HL-60 (cell line): Measurements from ENCODE around the gene TECRL.

Source experiments
- POLR2AphosphoS5 ChIP-seq: IDR thresholded peaks from 2 replicates; pipeline ENCODE4 v1.6.1; 2012; ENCODE audit warnings: low read depth
- TF ChIP-seq, protein P1 (sequence below): IDR thresholded peaks from one replicate; pipeline ENCODE4 v1.5.1; 2011; ENCODE audit warnings: low read length, control low read depth, inconsistent platforms; ENCODE audit not compliant: insufficient read depth

DNA sequence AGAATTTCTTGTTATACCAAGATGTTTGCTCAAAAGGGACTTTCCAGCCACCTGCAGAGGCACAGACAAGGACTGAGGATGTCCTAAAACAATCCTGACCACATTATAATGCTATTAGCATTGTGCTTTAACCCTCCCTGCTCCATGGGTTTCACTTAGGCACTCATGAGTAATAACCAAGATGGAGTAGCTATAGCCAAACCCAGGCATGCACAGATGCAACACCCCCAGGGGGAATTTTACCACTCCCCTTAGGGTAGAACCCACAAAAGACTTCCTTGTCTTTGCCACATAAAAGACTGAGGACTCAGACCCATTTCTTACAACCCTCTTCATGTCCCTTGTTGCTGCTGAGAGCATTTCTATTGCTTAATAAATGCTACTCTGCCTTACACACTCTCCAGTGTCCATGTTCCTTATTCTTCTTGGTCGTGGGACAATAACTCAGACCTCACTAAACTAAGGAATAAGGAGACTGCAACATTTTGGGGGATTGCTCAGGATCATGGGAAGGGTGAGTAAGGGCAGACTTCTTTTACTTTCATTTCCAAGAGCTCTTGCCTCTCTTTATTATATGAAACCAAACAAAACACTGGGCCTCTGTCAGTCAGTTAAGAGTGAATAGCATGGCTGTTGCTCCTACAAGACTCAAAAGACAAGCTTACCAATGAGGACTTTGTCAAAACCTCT is 103.5 kb downstream of the TECRL start:
- TF ChIP-seq, protein P1, sequence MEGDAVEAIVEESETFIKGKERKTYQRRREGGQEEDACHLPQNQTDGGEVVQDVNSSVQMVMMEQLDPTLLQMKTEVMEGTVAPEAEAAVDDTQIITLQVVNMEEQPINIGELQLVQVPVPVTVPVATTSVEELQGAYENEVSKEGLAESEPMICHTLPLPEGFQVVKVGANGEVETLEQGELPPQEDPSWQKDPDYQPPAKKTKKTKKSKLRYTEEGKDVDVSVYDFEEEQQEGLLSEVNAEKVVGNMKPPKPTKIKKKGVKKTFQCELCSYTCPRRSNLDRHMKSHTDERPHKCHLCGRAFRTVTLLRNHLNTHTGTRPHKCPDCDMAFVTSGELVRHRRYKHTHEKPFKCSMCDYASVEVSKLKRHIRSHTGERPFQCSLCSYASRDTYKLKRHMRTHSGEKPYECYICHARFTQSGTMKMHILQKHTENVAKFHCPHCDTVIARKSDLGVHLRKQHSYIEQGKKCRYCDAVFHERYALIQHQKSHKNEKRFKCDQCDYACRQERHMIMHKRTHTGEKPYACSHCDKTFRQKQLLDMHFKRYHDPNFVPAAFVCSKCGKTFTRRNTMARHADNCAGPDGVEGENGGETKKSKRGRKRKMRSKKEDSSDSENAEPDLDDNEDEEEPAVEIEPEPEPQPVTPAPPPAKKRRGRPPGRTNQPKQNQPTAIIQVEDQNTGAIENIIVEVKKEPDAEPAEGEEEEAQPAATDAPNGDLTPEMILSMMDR: no peak
- no peak for TF ChIP-seq POLR2AphosphoS5
